ENCODE results near the gene ITLN2.
"Not testable (repeated sequence)": the region's sequence is repeated elsewhere in the genome, so short reads cannot be mapped to it uniquely, and the experiment has no call there.

The ITLN2 gene

DNA sequence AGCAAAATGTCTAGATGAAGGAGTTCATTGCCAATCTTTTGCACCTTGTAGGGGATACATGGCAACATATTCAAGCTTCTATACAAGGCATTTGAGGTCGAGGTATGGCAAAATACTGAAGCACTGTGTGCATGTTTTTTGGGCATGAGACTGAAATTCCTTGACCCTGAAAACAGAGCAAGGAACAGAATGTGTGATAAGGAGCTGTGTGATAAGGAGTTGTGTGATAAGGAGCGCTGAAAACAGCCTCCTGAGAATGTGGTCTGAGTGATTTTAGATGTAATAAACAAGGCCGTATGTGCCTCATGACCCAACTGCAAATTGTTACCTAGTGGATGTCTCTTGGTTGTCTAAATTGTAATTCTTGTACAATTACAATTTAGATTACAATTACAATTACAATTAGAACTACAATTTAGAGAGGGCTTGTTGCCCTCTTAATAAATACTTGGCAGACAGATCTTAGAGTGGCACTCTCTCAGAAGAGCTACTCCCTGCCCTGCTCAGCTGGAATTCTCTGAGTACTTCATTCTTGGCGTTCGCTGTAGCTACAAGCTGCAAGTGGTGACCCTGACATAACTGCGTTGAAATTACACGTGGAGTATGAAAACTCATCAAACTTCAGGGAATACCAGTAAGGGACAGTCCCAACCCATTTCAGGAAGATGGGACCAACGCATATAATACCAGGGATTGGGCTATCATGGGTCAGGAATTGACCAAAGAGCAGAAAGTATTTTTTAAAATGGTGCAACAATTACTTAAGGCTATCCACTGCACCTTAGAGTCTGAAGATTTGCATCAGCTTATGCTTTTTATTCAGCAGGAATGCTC lies 49.6 kb downstream of the ITLN2 start:
- DNase-seq: peak; percentile 44

- not testable (repeated sequence) for DNase-seq
Observed at GRCh38 chr1:160902251-160902650, 52.4 kb downstream of the ITLN2 start.

GRCh38 chr1:160901768-160902167 lies 52.8 kb downstream of the ITLN2 start:
- DNase-seq: no peak

- DNase-seq: not testable (repeated sequence)
Observed at GRCh38 chr1:160900683-160901082, 53.9 kb downstream of the ITLN2 start.
